ENCODE results near the gene IGFL1. TPM values are rescaled to one million over a fixed set of nuclear protein-coding genes. Genes with fewer than 3 reads are reported as not detected.
"Not testable (repeated sequence)": the region's sequence is repeated elsewhere in the genome, so short reads cannot be mapped to it uniquely, and the experiment has no call there.

IGFL1 gene
- total RNA-seq, 4 donors from 2014 or later, result 1.2 TPM; not detected in 3

DNA sequence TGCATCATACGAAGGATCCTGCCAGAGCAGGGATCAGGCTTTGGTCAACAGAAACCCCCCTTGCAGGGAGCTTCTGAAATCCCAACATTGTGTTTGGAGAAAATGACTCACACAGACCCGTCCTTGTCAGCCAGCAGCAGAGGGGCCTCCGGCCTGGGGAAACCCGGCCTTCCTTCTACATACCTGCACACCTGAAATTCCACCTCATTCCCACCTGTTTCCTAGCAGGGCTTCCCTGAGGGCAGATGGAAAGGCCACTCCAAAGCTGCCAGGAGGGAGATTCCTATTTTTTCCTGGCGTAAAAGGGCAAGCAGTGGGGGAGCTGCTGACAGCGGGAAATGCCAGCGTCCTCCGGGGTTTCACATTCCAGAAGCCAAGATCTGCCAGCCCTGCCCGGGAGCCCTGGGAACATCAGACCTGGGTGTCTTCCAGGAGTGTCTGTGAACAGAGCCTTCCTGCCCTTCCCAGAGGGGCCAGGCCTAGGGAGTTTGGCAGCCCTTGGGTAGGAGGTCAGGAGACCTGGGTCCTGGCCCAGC, 3.0 kb upstream of the IGFL1 start:
- no CpG with 5 or more reads among the region's 9 CpGs for WGBS, 2 donors (ENCODE audit: low coverage in 1 of 2)
- H3K4me3 ChIP-seq, result no peak overlapping the region
- H3K27me3 ChIP-seq, result peaks cover 68% of the 10 kb centered on the region
- no peaks in the 10 kb centered on the region for H3K9me3 ChIP-seq
- no peak for ATAC-seq
- no peaks in the 10 kb centered on the region for H3K36me3 ChIP-seq
- H3K4me1 ChIP-seq, result peaks cover 0 to 16% (median 5%) of the 10 kb centered on the region in 3 donors
- H3K27ac ChIP-seq, result no peak overlapping the region
- TF ChIP-seq POLR2A (IDR thresholded peaks at IDR 0.05), result no peak
- TF ChIP-seq EP300 (IDR thresholded peaks at IDR 0.05), result no peak
- TF ChIP-seq, protein P1, sequence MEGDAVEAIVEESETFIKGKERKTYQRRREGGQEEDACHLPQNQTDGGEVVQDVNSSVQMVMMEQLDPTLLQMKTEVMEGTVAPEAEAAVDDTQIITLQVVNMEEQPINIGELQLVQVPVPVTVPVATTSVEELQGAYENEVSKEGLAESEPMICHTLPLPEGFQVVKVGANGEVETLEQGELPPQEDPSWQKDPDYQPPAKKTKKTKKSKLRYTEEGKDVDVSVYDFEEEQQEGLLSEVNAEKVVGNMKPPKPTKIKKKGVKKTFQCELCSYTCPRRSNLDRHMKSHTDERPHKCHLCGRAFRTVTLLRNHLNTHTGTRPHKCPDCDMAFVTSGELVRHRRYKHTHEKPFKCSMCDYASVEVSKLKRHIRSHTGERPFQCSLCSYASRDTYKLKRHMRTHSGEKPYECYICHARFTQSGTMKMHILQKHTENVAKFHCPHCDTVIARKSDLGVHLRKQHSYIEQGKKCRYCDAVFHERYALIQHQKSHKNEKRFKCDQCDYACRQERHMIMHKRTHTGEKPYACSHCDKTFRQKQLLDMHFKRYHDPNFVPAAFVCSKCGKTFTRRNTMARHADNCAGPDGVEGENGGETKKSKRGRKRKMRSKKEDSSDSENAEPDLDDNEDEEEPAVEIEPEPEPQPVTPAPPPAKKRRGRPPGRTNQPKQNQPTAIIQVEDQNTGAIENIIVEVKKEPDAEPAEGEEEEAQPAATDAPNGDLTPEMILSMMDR (IDR thresholded peaks at IDR 0.05), result no peak
- no peak for TF ChIP-seq POLR2AphosphoS5 (IDR thresholded peaks at IDR 0.05)

DNA sequence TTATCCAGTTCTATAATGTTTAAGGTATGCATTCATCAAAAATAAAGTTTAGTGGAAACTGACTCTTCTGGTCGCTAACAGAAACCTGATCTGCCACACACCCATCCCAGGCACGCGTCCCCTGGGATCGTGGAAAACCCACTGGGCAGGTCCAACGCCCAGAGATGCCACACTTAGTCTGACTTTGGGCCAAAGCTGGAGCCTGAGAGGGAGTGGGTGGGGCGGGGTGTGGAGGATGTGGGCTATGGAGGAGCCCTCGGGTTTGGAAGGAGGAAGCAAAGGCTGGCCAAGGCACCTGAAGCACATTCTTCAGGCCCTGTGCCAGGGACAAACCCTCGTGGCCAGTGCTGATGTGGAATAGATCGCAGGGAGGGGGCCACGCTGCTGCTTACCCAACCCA, 2.5 kb downstream of the IGFL1 start:
- Histone ChIP-seq H3K4me1 (no peaks in the 10 kb centered on the region), H3K4me3 (no peak overlapping the region), H3K9me3 (no peaks in the 10 kb centered on the region), H3K27me3 (peaks cover 60% of the 10 kb centered on the region), H3K36me3 (no peaks in the 10 kb centered on the region), H3K27ac (no peak overlapping the region)
- TF ChIP-seq EP300 (IDR thresholded peaks at IDR 0.05) (no peak), POLR2AphosphoS5 (IDR thresholded peaks at IDR 0.05) (no peak), POLR2A (IDR thresholded peaks at IDR 0.05) (no peak)
- TF ChIP-seq, protein P1 (IDR thresholded peaks at IDR 0.05), result no peak
- no peak for ATAC-seq
- 47% methylated on average over 6 of the region's 10 CpGs; no CpG with 5 or more reads in 1 of the 2 donors for WGBS, 2 donors (ENCODE audit: low coverage in 1 of 2)

DNA sequence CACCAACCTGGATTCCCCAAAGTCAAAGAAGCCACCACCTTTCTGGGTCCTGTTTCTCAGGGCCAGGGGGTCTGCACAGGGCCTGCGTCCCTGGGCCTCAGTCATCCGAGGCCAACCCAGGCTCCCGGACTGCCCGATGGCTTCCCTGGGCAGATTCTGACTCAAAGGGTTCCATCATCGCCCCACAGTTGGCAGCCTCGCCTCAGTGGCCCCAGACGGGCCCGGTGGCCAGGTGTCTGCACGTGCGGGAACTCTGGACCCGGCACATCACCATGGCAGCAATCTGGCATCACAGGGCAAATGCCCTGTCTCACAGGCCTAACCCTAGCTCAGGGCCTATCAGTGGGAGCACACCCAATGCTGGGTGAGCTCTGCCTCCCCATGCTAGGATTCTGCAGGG, 2.9 kb downstream of the IGFL1 start:
- WGBS, 2 donors (ENCODE audit: low coverage in 1 of 2), result no CpG with 5 or more reads among the region's 11 CpGs
- Histone ChIP-seq H3K36me3 (no peaks in the 10 kb centered on the region), H3K9me3 (no peaks in the 10 kb centered on the region), H3K27ac (no peak overlapping the region), H3K4me1 (no peaks in the 10 kb centered on the region), H3K27me3 (peaks cover 55% of the 10 kb centered on the region), H3K4me3 (no peak overlapping the region)
- TF ChIP-seq POLR2A (IDR thresholded peaks at IDR 0.05) (no peak), EP300 (IDR thresholded peaks at IDR 0.05) (no peak), POLR2AphosphoS5 (IDR thresholded peaks at IDR 0.05) (no peak)
- TF ChIP-seq, protein P1 (IDR thresholded peaks at IDR 0.05), result no peak
- no peak for ATAC-seq

DNA sequence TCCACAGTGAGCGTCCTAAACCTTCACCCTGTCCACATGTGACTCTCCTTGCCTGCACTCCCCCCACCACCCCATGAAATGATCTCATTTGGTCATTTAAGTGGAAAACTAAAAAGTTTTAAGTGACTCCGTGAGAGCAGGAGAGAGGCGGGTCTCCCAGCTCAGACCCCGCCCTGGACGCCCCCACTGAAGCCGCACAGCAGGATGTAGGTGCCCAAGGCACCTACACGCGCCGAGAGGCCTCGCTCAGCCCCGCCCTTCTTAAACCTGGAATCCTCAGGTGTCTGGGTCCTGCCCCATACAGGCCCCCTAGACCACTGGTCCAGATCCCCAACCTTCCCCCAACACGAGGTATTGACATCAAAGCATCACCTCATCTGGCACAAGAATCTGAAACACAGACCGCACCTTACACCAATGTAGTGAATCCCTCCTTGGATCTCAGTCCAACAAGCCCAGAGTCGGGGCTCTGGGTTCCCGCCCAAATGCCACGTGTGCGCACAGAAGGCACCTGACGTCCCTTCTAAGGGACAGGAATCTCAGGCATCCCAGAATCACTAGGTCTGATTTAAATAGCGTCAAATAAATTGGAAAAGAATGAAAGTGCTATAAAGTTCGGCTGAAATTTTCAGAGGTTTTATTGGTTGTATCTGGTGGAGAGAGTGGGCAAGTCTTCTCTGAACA, 3.5 kb downstream of the IGFL1 start:
- no peaks in the 10 kb centered on the region for H3K4me1 ChIP-seq
- H3K27me3 ChIP-seq, result peaks cover 54% of the 10 kb centered on the region
- ATAC-seq, result no peak
- no peak overlapping the region for H3K27ac ChIP-seq
- no peaks in the 10 kb centered on the region for H3K9me3 ChIP-seq
- WGBS, 2 donors (ENCODE audit: low coverage in 1 of 2), result 82 to 86% methylated on average over 3 to 13 of the region's 20 CpGs
- TF ChIP-seq EP300 (IDR thresholded peaks at IDR 0.05), result no peak
- TF ChIP-seq, protein P1 (IDR thresholded peaks at IDR 0.05), result no peak
- TF ChIP-seq POLR2A (IDR thresholded peaks at IDR 0.05), result no peak
- TF ChIP-seq POLR2AphosphoS5 (IDR thresholded peaks at IDR 0.05), result no peak
- H3K4me3 ChIP-seq, result no peak overlapping the region
- no peaks in the 10 kb centered on the region for H3K36me3 ChIP-seq

DNA sequence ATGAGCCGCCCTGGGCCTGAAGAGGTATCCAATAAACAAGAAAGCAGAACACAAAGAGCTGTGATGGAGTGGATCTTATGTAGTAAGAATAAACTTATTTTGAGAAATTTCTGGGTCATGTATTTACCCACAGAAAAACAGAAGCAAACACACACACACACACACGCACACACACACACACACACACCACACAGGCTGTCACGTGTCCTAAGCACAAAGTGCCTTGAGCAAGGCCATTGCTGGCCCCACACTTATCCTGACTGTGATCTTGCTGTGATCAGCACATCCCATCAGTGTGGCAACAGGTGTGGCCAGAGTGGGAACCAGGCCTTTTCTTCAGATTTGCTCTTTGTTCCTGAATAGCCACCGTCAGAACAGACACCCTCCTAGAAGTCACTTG, 4.3 kb downstream of the IGFL1 start:
- H3K4me1 ChIP-seq, H3K27ac ChIP-seq, H3K4me3 ChIP-seq, H3K36me3 ChIP-seq, ATAC-seq, H3K9me3 ChIP-seq: not testable (repeated sequence)
- peaks cover 56% of the 10 kb centered on the region for H3K27me3 ChIP-seq
- WGBS, 2 donors (ENCODE audit: low coverage in 1 of 2), result 52 to 78% methylated on average over 1 to 2 of the region's 4 CpGs

DNA sequence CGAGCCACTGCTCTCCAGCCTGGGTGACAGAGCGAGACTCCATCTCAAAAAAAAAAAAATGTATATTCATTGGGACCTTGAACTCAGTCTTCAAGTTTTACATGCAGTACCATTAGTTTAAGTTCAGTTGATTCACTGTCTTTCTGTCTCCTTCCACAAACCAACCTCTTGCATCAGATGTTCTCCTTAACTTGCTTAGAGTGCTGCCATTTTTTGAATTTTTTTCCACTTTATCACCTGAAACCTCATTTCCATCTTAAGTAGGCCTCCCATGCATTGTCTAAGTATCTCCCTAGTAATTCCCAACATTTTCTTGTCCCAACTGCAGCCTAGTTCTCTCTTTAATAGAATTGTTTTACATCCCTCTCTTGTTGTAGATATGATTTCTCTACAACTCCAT, 8.6 kb downstream of the IGFL1 start:
- WGBS, 2 donors (ENCODE audit: low coverage in 1 of 2), result 83 to 90% methylated on average over 2 of the region's 2 CpGs
- H3K4me1 ChIP-seq, H3K4me3 ChIP-seq, H3K36me3 ChIP-seq, H3K27ac ChIP-seq, ATAC-seq, H3K9me3 ChIP-seq: not testable (repeated sequence)
- peaks cover 35% of the 10 kb centered on the region for H3K27me3 ChIP-seq

All from gastroesophageal sphincter (tissue), 4 donors.